GM19193 (cell line): ENCODE data around the gene HMX1.

Source experiments
- POLR2A ChIP-seq: IDR thresholded peaks from 4 replicates; pipeline ENCODE4 v1.6.1; 2011; ENCODE audit not compliant: insufficient read depth, insufficient read length; ENCODE audit errors: extremely low read depth

HMX1 gene

DNA sequence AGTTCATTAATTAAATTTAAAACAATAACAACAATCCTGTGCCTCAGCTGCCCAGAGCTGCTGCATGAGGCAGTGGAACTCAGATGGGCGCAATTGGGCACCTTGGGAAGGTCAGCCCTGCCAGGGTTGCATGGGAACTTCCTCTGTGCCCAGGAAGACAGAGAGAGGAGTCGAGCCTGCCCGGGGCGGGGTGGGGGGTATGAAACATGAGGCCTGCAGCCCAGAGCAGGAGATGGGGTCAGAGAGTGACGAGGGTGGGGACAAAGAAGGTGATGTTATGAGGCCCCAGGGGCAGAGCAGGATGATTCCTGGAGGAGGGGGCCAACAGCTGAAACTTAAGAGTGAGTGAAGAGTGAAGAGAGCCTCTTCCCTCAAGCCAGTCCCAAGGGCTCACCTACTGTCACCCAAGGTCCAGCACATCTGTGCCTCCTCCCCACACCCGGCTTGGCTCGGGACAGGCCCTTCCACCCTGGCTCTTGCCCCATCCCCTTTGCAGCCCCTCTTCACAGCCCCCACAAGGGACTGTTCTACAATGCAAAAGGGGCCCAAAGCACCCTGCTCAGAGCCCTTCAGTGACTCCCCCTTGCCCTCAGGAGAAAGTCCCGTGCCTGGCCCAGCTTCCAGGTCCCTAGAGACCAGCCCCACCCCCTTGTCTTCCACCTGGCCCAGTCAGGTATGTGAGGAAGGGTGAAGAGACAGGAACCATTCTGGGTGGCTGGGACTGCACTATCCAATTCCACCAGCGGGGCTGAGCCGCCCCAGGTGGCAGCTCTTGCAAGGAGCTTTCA is 31.4 kb downstream of the HMX1 start:
- no peak for TF ChIP-seq POLR2A

DNA sequence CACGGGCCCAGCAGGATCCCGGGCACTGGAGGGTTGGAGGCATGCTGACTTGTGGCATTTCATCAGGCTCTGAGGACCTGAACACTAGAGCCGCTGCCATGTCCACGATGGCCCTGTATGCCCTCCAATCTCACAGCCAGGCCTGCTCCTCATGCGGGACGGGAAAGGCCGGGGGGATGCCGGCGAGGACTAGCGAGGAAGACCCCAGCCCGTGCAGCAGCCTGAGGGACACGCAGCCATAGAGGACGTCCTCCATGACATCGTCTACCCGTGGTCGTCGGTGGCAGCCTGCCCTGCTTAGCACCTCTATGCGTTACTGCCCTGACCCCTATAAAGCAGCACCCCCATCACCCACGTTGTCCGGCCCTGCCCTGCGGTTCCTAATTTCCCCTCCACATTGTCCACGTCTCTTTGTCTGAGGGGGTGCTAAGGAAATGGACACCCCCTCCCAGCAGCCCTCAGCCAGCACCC is 32.6 kb downstream of the HMX1 start:
- no peak for TF ChIP-seq POLR2A

DNA sequence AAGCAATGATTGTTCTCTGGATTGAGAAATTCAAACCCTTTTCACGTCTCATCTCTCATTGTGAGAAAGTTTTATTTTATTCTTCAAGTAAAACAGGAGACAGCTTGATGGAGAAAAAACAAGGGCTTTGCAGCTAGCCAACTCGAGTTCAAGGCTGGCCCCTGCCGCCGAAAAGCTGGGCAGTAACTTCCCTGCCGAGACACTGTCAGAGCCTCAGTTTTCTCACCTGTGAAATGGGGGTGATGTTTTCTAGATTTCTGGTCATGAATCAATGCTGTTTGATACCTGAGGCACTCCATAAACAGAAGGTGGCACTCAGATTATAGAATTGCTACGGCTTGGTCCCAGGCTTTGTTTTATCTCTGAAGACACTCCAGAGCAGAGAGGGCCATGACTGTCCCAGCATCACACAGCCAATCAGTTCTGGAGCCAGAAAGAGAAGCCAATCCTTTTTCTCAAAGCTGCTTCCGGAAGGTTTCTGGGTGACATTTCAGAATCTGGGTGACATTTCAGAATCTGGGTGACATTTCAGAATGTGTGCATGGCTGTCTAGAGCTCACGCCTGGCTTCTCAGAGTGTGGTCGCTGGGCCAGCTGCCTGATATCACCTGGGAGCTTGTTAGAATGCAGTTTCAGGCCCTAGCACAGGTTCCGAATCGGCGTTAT is 33.2 kb downstream of the HMX1 start:
- TF ChIP-seq POLR2A, result no peak

DNA sequence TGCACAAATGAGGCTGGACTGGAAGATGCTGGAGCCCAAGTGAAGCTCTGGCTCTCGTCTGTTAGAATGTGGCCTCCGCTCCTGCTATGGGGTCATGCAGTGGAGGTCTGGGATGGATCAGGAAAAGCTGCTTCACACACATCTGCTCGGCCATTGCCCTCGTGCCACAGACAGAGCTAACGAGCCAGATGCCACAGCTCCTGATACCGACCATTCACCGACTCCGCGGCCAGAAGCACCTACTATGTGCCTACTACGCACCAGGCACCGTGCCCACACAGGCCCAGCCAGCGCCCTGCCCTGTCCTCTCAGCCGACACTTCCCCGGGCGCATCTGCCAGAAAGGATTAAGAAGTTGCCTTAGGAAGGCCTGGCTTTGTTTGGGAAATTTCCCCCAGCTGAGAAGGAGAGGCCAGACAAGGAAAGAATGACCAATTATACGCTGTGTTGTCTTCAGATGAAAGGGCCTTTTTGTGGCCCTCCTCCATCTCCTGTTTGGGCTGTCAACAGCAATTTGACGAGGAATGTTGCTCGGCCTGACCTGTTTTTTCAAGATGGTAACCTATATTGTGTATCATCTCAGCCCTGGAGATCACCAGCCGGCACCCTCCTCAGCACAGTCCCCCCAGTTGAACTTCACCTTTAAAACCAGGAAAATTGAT is 34.3 kb downstream of the HMX1 start:
- TF ChIP-seq POLR2A, result no peak

DNA sequence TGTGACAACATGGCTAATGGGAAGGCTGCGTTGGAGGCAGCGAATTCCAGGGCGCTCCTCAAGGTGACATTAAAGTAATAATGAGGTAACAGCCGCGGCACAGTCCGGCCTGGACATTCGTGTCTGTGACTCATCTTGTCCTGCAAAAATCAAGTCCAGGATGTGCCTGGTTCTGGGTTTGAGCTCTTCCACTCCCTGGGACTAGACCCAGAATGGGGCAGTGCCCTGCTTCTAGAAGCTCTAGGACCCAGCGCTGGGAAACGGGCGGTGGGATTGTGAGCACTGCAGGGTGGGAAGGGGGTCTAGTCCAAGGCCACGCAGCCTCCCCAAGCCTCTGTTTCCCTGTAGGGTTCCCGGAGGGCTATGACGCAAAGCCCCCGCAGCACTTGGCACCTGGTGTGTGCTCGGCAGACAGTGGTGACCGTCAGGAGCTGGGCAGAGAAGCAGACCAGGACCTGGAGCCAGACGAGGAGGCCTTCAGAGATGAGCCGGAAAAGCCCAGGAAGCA is 34.9 kb downstream of the HMX1 start:
- TF ChIP-seq POLR2A, result no peak

DNA sequence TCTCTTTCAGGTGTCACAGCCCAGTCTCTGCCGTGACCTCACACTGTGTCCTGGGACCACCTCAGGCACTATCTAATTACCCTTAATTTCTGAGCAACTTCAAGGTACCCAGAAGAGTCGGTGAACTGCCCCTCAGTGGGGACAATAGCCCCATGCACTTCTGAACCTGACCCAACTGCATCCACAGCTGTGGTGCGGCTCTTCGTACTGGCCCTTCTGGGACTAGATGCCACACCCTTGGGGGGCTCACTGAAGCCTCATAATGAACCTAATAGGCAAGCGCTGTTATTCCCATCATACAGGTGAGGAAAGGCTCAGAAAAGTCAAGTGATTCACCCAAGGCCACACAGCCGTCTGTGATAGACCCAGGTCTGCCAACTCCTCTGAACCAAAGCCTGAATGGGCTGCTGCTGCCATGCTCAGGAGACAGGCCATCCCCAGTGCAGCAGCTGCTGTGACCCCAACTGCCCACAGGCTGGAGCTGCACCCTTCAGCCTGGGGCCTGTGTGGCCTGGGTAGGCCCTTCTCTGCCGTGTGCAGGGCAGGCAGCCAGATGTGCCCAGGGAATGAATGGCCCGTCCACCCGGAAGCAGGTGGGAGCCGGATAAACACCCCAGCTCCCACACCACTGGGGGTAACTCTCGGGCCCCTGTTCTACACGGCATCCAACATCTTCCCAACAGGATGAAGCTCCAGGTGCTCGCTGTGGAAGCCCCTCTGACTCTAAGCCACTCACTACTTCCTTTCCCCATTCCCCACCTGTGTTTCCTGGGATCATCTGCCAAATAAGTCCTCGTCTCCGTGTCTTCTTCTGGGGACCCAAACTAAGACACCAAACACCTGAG is 35.9 kb downstream of the HMX1 start:
- TF ChIP-seq POLR2A, result no peak

DNA sequence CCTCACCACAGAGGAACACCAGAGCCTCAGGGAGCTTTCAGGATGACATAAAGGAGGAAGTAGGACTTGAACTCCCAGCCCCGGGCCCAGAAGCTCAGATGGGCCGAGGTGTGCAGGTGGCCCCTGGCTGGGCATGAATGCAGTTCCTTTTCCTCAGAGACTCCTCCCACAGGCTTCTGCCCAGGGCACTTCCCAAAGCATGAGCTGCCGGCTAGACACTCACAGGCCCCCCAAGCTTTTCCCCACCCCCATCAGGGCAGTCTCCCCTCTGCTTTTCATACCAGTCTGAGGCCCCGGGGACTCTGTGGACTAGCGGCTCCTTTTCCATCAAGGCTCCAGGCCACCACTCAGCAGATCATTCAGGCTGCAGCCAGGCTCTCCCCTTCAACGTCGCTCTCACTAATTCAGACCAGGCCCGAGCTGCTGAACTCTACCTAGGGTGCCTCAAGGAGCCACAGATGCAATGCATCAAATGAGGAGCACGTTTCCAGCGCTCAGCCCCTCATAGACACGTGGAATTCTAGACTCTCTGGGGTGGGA is 36.9 kb downstream of the HMX1 start:
- no peak for TF ChIP-seq POLR2A

DNA sequence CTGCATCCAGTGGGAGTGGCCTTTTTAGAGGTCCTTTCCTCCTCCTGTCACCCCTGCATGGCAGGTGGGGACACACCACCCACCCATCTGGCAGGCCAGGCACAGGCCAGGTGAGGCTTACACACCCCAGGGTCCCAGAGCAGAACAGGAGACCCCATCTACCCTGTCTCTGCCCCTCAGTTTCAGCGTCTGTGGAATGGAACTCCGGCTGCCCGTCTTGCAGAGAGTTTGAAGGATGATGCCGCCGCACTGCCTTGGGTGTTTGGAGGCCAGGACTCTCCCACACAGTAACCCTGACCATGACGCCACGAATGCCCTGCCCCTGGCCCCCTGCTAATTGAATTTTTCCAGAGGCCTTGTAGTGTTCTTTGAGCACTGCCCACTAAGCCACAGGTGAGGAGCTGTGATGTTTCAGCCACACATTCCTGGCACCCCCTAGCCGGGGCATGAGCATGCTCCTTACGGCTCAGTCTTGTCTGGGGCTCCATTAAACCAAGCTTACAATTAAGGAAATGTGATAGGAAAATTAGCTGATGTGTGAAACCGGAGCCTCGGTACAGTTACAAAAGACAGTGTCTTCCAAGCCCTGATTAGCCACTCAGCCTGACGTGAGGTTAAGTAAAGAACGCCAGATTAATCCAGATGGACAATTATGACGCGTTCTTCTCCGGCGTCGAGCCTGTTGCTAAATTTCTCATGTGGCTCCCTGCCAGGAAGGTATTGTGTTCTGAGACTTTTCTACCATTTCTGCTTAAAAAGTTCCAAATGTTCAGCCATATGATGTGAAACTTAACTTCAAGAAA is 39.3 kb downstream of the HMX1 start:
- TF ChIP-seq POLR2A, result no peak

DNA sequence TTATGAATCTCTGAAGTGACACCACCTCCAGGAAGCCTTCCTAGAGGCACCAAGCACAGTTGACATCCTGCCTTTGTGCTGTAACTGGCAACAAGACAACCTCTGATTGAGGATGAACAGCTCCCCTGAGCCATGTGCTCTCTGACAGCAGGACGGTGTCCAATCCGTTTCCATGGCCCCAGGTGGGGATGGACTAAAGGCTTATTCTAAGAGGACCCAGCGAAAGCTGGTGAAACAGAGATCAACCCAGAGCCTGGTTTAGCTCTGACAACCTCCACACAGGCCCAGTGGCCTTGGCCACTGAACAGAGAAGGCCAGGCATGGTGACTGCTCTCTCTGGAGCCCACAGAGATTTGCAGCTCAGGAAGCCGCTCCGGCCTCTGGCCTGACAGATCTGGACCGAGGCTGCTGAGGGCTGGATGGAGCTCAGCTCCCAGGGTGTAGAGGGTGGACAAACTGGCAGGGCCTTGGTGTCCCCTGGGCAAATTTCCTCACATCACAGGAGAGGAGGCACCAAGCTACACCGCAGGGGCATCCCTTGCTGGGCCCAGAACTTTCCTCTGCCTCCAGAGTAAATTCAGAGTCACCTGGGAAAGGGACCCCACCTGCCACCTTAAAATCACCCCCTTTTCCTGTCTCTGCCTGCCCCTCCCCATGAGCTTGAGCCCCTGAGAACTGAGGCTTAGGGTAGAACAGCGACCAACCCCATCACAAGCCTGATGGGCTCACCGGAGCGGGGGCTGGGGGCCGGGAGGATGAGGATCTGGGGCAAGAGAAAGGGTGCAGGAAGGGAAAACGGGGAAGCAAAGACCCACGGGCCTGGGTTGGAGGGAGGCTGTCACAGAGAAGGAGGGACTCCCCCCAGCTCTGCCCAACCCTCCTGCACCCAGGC is 40.2 kb downstream of the HMX1 start:
- no peak for TF ChIP-seq POLR2A

DNA sequence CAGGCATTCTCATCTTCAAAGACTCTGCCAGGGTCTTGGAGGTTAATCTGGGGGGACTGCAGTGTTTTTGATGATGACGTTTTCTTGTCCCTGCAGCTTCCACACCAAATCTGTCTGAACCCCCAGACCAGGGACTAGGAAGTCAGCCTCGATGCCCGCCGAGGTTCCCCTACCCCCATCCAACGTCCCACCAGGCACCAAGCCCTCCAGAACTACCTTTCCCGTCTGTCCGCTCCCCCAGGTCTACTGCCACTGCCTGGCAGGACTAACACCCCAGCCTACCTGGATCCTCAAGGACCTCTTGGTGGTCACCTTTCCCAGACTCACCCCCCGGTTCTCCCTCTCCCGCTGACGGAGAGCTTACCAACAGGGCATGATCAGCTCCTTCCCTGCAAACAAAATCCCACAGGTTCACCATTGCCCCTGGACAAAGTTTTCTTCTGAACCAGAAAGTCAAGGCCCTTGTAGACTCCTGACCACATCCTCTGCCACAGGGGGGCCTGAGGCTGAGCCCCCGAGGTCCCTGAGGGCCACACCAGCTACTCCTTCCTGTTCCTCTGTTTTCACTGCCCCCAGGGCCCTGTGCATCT is 40.9 kb downstream of the HMX1 start:
- TF ChIP-seq POLR2A, result no peak

DNA sequence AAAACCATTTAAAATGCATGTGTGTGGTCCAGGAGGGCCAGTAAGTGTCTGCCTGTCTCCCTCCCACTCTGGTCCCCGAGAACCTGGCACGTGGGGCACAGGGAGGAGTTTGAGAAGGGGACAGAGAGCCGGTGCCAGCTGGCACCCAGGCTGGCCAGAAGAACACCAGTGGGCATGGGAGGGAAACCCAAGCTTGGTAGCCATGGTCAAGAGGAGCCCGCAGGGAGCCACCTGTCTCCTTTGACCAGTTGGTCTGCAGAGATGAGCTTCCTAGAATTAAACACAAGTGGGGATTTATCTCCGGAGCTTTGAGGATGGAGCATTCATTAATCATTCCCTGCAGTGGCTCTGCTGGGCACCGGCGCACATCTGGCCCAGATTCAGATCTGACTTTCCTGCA is 41.6 kb downstream of the HMX1 start:
- TF ChIP-seq POLR2A, result no peak

DNA sequence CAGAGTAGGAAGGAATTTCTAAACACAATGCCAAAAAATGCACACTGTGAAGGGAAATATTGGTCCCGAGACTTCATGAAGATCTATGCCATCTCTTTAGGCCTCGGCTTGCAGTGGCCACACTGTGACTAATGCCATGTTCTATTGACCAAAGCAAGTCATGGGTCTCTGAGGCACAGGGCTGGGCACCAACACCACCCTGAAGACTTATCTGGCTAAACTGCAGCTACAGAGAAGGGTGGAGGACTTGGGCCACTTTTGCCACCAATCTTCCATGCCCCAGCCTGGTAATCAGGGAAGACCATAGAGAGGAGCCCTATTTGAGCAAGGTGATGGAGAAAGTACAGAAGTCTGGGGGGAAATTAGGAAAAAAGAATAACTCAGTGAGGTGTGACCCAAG is 42.1 kb downstream of the HMX1 start:
- TF ChIP-seq POLR2A, result no peak
